ENCODE results near the gene NFU1.
"Not testable (repeated sequence)": the region's sequence is repeated elsewhere in the genome, so short reads cannot be mapped to it uniquely, and the experiment has no call there.

Gene NFU1

GRCh38 chr2:69386789-69387734 is 50.2 kb downstream of the NFU1 start, which contains the start of gene GFPT1:
Gene GFPT1 (minus strand): TSS chr2:69387227. CDS start chr2:69387071, 156 bp downstream.
- peak; percentile 79 for DNase-seq

GRCh38 chr2:69386360-69386759 is 50.9 kb downstream of the NFU1 start:
- DNase-seq, result no peak

DNA sequence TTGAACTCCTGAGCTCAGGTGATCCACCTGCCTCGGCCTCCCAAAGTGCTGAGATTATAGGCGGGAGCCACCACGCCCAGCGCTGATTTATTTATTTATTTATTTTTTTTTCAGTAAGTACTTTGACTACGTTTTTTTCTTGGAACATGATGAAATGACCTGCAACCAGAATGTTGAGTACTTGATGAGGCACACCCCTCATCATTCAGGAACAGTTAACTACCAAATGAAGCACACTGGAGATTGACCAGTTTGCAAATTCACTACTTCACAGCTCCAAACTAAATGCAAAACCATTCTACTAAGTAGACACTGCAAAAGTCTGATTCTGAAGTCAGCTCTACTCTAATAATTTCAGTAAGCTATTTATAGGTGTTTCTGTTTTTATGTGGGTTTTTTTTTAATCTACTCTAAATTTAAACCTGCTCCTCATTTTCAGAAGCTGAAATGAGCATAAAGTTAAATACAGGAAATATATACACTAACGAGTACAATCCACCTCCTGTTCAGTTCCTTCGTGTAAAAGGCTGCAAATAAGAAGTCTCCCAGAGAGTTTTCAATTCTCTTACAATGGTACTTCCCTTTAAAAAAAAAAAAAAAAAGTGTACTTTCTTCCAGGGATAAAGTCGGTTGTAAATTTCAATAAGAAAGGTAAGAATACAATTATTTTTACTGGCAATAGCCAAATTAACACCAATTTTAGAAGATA is 51.6 kb downstream of the NFU1 start:
- DNase-seq, result no peak

DNA sequence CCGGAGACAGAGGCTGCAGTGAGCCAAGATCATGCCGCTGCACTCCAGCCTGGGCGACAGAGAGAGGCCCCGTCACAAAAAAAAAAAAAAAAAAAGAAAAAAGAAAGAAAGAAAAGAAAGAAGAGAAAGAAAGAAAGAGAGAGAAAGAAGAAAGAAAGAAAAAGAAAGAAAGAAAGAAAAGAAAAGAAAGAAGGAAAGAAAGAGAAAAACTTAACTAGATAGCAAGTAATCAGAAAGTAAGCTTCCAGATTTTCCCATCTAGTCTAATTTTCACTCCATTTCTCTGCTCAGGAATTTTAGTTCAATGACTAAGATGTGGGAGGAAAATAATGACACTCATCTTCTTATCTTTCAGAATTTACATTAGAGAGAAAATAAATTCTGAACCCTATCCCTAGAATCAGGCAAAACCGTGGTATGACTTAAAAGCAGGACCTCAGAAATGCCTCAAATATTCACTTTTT is 52.6 kb downstream of the NFU1 start:
- no peak for DNase-seq

GRCh38 chr2:69383176-69383812 is 53.9 kb downstream of the NFU1 start:
- DNase-seq, result no peak

DNA sequence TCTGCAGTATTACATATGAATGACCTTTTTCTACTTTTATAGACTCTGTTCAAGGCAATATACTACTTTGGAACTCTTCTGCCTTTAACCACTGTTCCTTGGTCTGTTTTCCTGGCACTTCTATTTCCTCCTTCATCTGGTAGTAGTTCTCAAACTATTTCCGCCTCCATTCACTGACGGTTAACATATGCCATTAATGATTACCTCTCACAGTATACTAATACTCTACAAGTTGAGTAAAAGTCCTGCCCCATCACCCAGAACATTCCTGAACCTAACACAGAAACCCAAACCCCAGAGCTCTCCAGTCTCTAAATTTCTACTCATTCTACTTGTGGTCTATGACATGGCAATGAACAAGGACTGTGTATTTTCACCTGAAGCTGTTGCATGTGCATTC is 54.7 kb downstream of the NFU1 start:
- DNase-seq, result no peak

- no peak for DNase-seq
These were observed 55.9 kb downstream of the NFU1 start for GRCh38 chr2:69381337-69381737.

- no peak for DNase-seq
These were observed 56.9 kb downstream of the NFU1 start for GRCh38 chr2:69380072-69380917.

DNA sequence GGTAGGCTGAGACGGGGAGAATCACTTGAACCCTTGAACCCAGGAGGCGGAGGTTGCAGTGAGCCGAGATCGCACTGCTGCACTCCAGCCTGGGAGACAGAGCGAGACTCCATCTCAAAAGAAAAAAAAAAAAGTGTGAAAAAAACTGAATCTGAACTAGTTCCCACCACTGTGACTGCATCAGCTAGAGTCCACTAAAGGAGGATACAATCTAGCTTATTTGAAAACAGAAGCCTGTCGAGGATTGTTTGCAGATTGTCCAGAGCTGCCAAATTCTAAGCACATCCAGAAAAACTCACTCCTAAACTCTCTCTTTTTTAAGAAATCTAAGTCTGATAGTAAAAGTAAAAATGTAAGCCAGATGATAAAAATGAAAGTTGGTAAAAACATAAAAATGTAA is 60.8 kb downstream of the NFU1 start:
- DNase-seq, result no peak

DNA sequence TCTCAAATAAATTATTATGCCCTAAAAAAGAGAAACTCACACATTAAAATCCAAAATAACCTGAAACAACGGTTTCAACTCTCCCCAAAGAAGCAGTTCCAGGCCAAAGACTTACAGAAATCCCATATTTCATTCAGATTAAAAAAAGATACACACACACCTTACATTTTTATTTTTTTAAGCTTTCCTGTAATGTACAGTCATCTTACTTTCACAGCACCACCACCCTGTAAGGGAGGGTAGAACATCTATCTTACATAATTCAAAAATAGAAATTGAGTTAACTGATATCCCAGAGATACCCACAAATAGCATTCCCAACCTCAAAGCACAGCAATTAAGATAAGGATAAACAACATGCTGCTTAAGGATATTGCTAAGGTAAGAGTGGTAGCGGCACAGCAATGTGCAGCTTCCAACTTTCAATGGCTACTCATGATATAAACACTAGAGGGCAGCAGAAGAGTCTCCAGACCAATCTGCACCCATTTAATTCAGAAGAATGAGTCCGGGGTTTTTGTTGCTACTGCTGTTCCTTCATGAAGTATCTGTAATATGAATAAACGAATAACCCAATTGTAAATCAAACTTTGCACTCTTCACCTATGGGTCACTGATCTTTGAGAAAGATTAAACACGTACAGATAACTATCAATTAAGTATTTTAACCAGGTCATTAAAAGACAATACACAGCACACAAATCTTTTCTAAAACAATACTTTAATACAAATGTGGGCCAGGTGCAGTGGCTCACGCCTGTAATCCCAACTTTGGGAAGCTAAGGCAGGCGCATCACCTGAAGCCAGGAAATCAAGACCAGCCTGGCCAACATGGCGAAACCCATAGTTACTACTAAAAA is 61.5 kb downstream of the NFU1 start:
- DNase-seq, result no peak

- DNase-seq, result no peak
These were observed 64.5 kb downstream of the NFU1 start for GRCh38 chr2:69372767-69373166.

- no peak for DNase-seq
These were observed 67.4 kb downstream of the NFU1 start for GRCh38 chr2:69369802-69370201.

GRCh38 chr2:69368588-69368987 is 68.6 kb downstream of the NFU1 start:
- no peak for DNase-seq

- DNase-seq, result no peak
These were observed 77.9 kb downstream of the NFU1 start for GRCh38 chr2:69359371-69359770.

- DNase-seq, result no peak
These were observed 78.3 kb downstream of the NFU1 start for GRCh38 chr2:69358914-69359313.

- DNase-seq, result no peak
These were observed 80.8 kb downstream of the NFU1 start for GRCh38 chr2:69356471-69356870.

DNA sequence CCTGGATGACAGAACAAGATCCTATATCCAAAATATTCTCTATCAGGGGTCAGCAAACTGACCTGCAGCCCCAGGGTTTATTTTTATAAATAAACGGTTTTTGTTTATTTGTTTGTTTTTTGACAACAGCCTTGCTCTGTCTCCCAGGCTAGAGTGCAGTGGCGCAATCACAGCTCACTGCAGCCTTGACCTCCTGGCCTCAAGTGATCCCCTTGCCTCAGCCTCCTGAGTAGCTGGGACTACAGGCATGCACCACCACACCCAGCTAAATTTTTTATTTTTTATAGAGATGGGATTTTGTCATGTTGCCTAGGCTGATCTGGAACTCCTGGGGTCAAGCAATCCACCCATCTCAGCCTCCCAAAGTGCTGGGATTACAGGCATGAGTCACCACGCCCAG is 82.3 kb downstream of the NFU1 start:
- DNase-seq, result not testable (repeated sequence)

DNA sequence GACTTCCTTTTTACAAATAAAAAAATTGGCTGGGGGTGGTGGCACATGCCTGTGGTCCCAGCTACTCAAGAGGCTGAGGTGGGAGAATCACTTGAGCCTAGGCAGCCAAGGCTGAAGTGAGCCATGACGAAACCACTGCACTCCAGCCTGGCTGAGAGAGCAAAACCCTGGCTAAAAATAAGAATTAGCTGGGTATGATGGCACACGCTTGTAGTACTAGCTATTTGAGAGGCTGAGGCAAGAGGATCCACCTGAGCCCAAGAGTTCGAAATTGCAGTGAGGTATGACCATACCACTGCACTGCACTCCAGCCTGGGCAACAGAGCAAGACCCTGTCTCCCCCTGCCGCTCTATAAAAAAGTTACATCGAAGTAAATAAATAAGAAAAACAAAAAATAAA is 83.9 kb downstream of the NFU1 start:
- DNase-seq, result no peak

- no peak for DNase-seq
These were observed 88.5 kb downstream of the NFU1 start for GRCh38 chr2:69348781-69349180.
